Thoracic aorta (tissue), 2 donors: ENCODE results near the gene ITPKC. TPM values are rescaled to one million over a fixed set of nuclear protein-coding genes. Genes with fewer than 3 reads are reported as not detected.

Source experiments
- ATAC-seq: fragments of 150-250 bp; one replicate; pipeline ENCODE4 v1.8.0; 2017; ENCODE audit warnings: low read depth; ENCODE audit not compliant: insufficient number of reproducible peaks, low FRiP score
- DNase-seq: peaks from one replicate; pipeline ENCODE4 v3.0.0-alpha.2; 2020; ENCODE audit warnings: low spot score
- H3K27ac ChIP-seq, 2 donors: fragments of 200-600 bp; sonication (generic); 1 replicate in 1 of 2; 2 replicates in 1 of 2; pipeline ENCODE4 v1.5.1; 2016; ENCODE audit warnings: mild to moderate bottlenecking in 2 of 2, moderate library complexity in 2 of 2
- H3K27me3 ChIP-seq: fragments of 200-600 bp; sonication (generic); replicated peaks from 2 replicates; pipeline ENCODE4 v1.6.0; 2016; ENCODE audit warnings: mild to moderate bottlenecking; ENCODE audit not compliant: insufficient read depth
- H3K36me3 ChIP-seq: fragments of 200-600 bp; sonication (generic); one replicate; pipeline ENCODE4 v1.5.1; 2016
- H3K4me1 ChIP-seq, 2 donors: fragments of 200-600 bp; sonication (generic); 1 replicate in 1 of 2; 2 replicates in 1 of 2; pipeline versions ENCODE4 v1.5.1 to v1.6.0; 2016; ENCODE audit warnings: low read depth in 2 of 2, mild to moderate bottlenecking in 1 of 2; ENCODE audit not compliant: control insufficient read depth in 1 of 2
- H3K4me3 ChIP-seq: fragments of 200-600 bp; sonication (generic); 2 replicates; pipeline ENCODE4 v1.5.1; 2016; ENCODE audit warnings: mild to moderate bottlenecking
- H3K9me3 ChIP-seq: fragments of 200-600 bp; sonication (generic); 2 replicates; pipeline ENCODE4 v1.5.1; 2016
- CTCF ChIP-seq: fragments of 200-600 bp; sonication (generic); IDR thresholded peaks from one replicate; pipeline ENCODE4 v1.5.1; 2019; ENCODE audit warnings: antibody characterized with exemption
- total RNA-seq, 2 donors: library from RNA; depleted of rRNA; stranded (reverse); fragments of >200 nt; gene quantifications; one replicate each; pipeline versions ENCODE4 v1.1.0 to v1.2.3, GENCODE V29; 2016

Gene ITPKC
- total RNA-seq, 2 donors from 2014 or later: 45.4 to 79.4 TPM

DNA sequence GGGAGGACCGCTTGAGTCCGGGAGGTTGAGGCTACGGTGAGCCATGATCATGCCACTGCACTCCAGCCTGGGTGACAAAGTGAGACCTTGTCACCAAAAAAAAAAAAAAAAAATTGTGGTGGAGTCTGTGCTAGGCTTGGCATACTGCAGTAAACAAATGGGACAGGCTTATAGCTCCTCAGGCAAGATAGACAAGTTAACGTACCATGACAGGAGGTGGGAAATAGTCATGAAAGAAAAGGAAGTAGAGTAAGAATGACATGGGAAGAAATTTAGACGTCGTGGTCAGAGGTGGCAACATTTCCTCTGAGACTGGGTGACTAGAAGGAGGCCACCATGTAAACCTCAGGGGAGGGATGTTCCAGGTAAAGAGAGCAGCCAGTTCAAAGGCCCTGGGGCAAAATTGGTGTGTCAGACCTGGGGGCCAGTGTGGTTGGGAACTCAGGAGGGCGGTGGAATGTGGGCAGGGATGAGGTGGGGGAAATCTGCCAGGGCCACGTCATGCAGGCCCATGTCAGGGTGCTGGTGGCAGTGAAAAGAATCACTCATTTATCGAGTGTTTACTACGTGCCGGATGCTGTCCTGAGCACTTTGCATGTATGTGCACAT lies 39.7 kb downstream of the ITPKC start:
- H3K36me3 ChIP-seq: peaks cover 42% of the 10 kb centered on the region
- no peak overlapping the region for H3K27ac ChIP-seq
- ATAC-seq: no peak
- no peak overlapping the region for H3K4me3 ChIP-seq
- no peaks in the 10 kb centered on the region for H3K27me3 ChIP-seq
- H3K9me3 ChIP-seq: no peaks in the 10 kb centered on the region
- no peak for DNase-seq
- peaks cover 21 to 47% of the 10 kb centered on the region in 2 donors for H3K4me1 ChIP-seq
- TF ChIP-seq CTCF: no peak

- Histone ChIP-seq H3K4me3 (no peak overlapping the region), H3K27ac (no peak overlapping the region), H3K9me3 (no peaks in the 10 kb centered on the region), H3K4me1 (peaks cover 11 to 33% of the 10 kb centered on the region in 2 donors), H3K36me3 (peaks cover 60% of the 10 kb centered on the region), H3K27me3 (no peaks in the 10 kb centered on the region)
- no peak for DNase-seq
- TF ChIP-seq CTCF: no peak
- no peak for ATAC-seq
Observed at GRCh38 chr19:40758491-40758890, 41.6 kb downstream of the ITPKC start.

DNA sequence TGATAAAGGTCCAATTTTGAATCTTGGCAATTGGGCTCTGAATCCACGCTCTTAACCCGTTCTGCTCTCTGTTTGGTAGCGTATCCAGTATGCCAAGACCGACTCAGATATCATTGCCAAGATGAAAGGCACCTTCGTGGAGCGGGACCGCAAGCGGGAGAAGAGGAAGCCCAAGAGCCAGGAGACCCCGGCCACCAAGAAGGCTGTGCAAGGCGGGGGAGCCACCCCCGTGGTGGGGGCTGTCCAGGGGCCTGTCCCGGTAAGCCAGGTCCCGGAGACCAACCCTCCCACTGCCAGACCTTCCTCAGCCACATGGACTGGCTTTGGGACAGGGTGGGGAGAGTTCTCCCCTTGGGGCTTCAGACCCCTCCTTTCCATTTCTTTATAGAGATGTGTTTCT lies 42.4 kb downstream of the ITPKC start:
- peaks cover 67% of the 10 kb centered on the region for H3K36me3 ChIP-seq
- H3K27me3 ChIP-seq: no peaks in the 10 kb centered on the region
- ATAC-seq (no peak), DNase-seq (no peak)
- peaks cover 7 to 25% of the 10 kb centered on the region in 2 donors for H3K4me1 ChIP-seq
- H3K27ac ChIP-seq: no peak overlapping the region
- TF ChIP-seq CTCF: no peak
- no peaks in the 10 kb centered on the region for H3K9me3 ChIP-seq
- no peak overlapping the region for H3K4me3 ChIP-seq

GRCh38 chr19:40762754-40763470 lies 46.0 kb downstream of the ITPKC start:
- H3K36me3 ChIP-seq: peaks cover 81% of the 10 kb centered on the region
- no peak for ATAC-seq
- no peak for TF ChIP-seq CTCF
- DNase-seq: no peak
- no peaks in the 10 kb centered on the region for H3K27me3 ChIP-seq
- H3K4me3 ChIP-seq: no peak overlapping the region
- H3K27ac ChIP-seq: no peak overlapping the region
- H3K9me3 ChIP-seq: no peaks in the 10 kb centered on the region
- H3K4me1 ChIP-seq: no peaks in the 10 kb centered on the region

DNA sequence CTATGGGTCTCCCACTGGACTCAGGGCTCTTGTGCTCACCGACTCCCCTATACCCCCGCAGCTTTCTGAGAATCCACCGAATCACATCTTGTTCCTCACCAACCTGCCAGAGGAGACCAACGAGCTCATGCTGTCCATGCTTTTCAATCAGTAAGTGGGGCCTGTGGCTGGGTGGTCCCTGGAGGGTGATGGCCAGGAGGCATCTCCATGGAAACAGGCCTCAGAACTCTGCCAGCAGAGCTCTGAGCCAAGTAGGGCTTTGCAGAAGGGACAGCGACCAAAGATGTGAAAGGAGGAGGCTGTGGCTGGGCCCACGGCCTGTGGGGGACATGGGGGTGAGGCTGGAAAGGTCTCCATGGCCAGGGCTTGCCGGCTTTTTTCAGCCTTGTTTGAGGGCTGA lies 46.6 kb downstream of the ITPKC start:
- ATAC-seq: no peak
- peaks cover 75% of the 10 kb centered on the region for H3K36me3 ChIP-seq

More for the DNA sequence above, 46.6 kb downstream of the ITPKC start:
- Histone ChIP-seq H3K27me3 (no peaks in the 10 kb centered on the region), H3K9me3 (no peaks in the 10 kb centered on the region), H3K4me3 (no peak overlapping the region), H3K27ac (no peak overlapping the region), H3K4me1 (no peaks in the 10 kb centered on the region)
- DNase-seq: no peak
- TF ChIP-seq CTCF: no peak
